Ovary (tissue), 3 donors: ENCODE data around the gene ADI1.

Source experiments
- CTCF ChIP-seq, 3 donors: fragments of 450-650 bp in 2 of 3; fragments of 200-600 bp in 1 of 3; IDR thresholded peaks; one replicate each; pipeline versions ENCODE4 v1.5.1 to v1.8.0; 2016 to 2022; ENCODE audit warnings: antibody characterized with exemption in 3 of 3, mild to moderate bottlenecking in 1 of 3
- POLR2A ChIP-seq: fragments of 450-650 bp; IDR thresholded peaks from one replicate; pipeline ENCODE4 v1.6.1; 2017; ENCODE audit warnings: antibody characterized with exemption, mild to moderate bottlenecking, moderate library complexity
- donor health status: DM: no; HTN: no; CAD: no.

- TF ChIP-seq CTCF (IDR thresholded peaks at IDR 0.05) (no peak), POLR2A (no peak)
These were observed 51.7 kb downstream of the ADI1 start for GRCh38 chr2:3467654-3468053.
